D721Med (cell line): Measurements from ENCODE around the gene IMMP2L.
"Not testable (repeated sequence)": the region's sequence is repeated elsewhere in the genome, so short reads cannot be mapped to it uniquely, and the experiment has no call there.

ENCODE experiments used
- DNase-seq: peaks from one replicate; pipeline ENCODE4 v3.0.0; 2011; ENCODE audit warnings: low spot score; ENCODE audit not compliant: insufficient read length
- FAIRE-seq: peaks from 2 replicates; lab custom pipeline; 2011; peaks lifted over from hg19 to GRCh38; lab: Jason Lieb, UNC
- CTCF ChIP-seq: IDR thresholded peaks from 2 replicates; pipeline ENCODE4 v1.5.1; 2012; ENCODE audit warnings: mild to moderate bottlenecking, control low read depth; ENCODE audit not compliant: insufficient read depth; ENCODE audit errors: missing control alignments

IMMP2L gene

GRCh38 chr7:111459065-111459756 lies 103.1 kb downstream of the IMMP2L start:
- TF ChIP-seq CTCF: no peak
- DNase-seq (no peak), FAIRE-seq (no peak)

GRCh38 chr7:111450705-111451104 lies 111.6 kb downstream of the IMMP2L start:
- not testable (repeated sequence) for FAIRE-seq, DNase-seq

- FAIRE-seq, DNase-seq: not testable (repeated sequence)
These were observed 114.8 kb downstream of the IMMP2L start for GRCh38 chr7:111447502-111447901.

- no peak for TF ChIP-seq CTCF
- FAIRE-seq (no peak), DNase-seq (no peak)
These were observed 122.3 kb downstream of the IMMP2L start for GRCh38 chr7:111439977-111440376.

GRCh38 chr7:111438369-111439289 lies 123.7 kb downstream of the IMMP2L start:
- no peak for TF ChIP-seq CTCF
- no peak for FAIRE-seq
- no peak for DNase-seq

- FAIRE-seq: no peak
- no peak for DNase-seq
- no peak for TF ChIP-seq CTCF
These were observed 124.6 kb downstream of the IMMP2L start for GRCh38 chr7:111437736-111438135.

GRCh38 chr7:111436608-111437007 lies 125.7 kb downstream of the IMMP2L start:
- TF ChIP-seq CTCF: no peak
- DNase-seq (no peak), FAIRE-seq (no peak)

GRCh38 chr7:111433426-111433825 lies 128.9 kb downstream of the IMMP2L start:
- DNase-seq (no peak), FAIRE-seq (no peak)
- no peak for TF ChIP-seq CTCF
